OCI-LY7 (cell line): ENCODE results near the gene NME7. TPM values are rescaled to one million over a fixed set of nuclear protein-coding genes. Genes with fewer than 3 reads are reported as not detected.

Experiments
- BruUV-seq: library from RNA; stranded (reverse); fragments of 400-500 nt; replicated peaks from 2 replicates; lab custom pipeline; 2021; lab: Mats Ljungman, UMichigan
- CTCF ChIA-PET: fragments of 300-600 bp; sonication (Branson Sonifier 250); formaldehyde crosslinking; loops from one replicate; lab custom pipeline; 2022; ENCODE audit warnings: antibody characterized with exemption; ENCODE audit not compliant: unreplicated experiment; lab: Charles Lee
- POLR2A ChIA-PET: fragments of 300-600 bp; sonication (Branson Sonifier 250); formaldehyde crosslinking; loops from one replicate; lab custom pipeline; 2022; ENCODE audit warnings: antibody characterized with exemption; lab: Charles Lee
- DNase-seq: peaks from one replicate; pipeline ENCODE4 v3.0.0-alpha.2; 2015; ENCODE audit warnings: low spot score
- H2AFZ ChIP-seq: fragments of 200-600 bp; sonication (generic), shearing (Covaris generic); 2 replicates; pipeline ENCODE4 v1.6.1; 2014; ENCODE audit warnings: mild to moderate bottlenecking, antibody characterized with exemption, low read length, moderate library complexity
- H3K27ac ChIP-seq: fragments of 200-600 bp; sonication (generic); 2 replicates; pipeline ENCODE4 v1.5.1; 2014; ENCODE audit warnings: mixed run types, low read depth, mild to moderate bottlenecking, moderate library complexity, low read length, inconsistent platforms; ENCODE audit not compliant: poor library complexity, severe bottlenecking
- H3K36me3 ChIP-seq: fragments of 200-600 bp; sonication (generic); 2 replicates; pipeline ENCODE4 v1.6.1; 2014; ENCODE audit warnings: mild to moderate bottlenecking, antibody characterized with exemption, low read length, moderate library complexity, mixed read lengths; ENCODE audit not compliant: insufficient read depth
- H3K4me1 ChIP-seq: fragments of 200-600 bp; sonication (generic); 2 replicates; pipeline ENCODE4 v1.5.1; 2014; ENCODE audit warnings: mild to moderate bottlenecking, low read length; ENCODE audit not compliant: insufficient read depth, poor library complexity, severe bottlenecking
- H3K4me2 ChIP-seq: fragments of 200-600 bp; sonication (generic); 2 replicates; pipeline ENCODE4 v1.6.1; 2014; ENCODE audit warnings: mild to moderate bottlenecking, low read length
- H3K4me3 ChIP-seq: fragments of 200-600 bp; sonication (generic); 2 replicates; pipeline ENCODE4 v1.5.1; 2014; ENCODE audit warnings: mild to moderate bottlenecking, low read depth, low read length; ENCODE audit not compliant: poor library complexity, severe bottlenecking
- H3K79me2 ChIP-seq: fragments of 200-600 bp; sonication (generic); 2 replicates; pipeline ENCODE4 v1.6.1; 2016; ENCODE audit warnings: low read depth, mild to moderate bottlenecking, low read length, moderate library complexity, mixed read lengths; ENCODE audit not compliant: insufficient read depth
- H3K9me2 ChIP-seq: fragments of 200-600 bp; sonication (generic); 2 replicates; pipeline ENCODE4 v1.6.1; 2016; ENCODE audit warnings: mild to moderate bottlenecking, low read length, mixed read lengths; ENCODE audit not compliant: insufficient read depth
- H3K9me3 ChIP-seq: fragments of 200-600 bp; sonication (generic); 2 replicates; pipeline ENCODE4 v1.6.1; 2014; ENCODE audit warnings: mild to moderate bottlenecking, mixed run types, low read length, mixed read lengths
- H4K20me1 ChIP-seq: fragments of 200-600 bp; sonication (generic); 2 replicates; pipeline ENCODE4 v1.6.1; 2014; ENCODE audit warnings: mild to moderate bottlenecking, antibody characterized with exemption, low read length, moderate library complexity, mixed read lengths; ENCODE audit not compliant: insufficient read depth
- CTCF ChIP-seq: fragments of 200-600 bp; sonication (generic); conservative IDR thresholded peaks from 2 replicates; pipeline ENCODE4 v1.5.1; 2014; ENCODE audit warnings: mild to moderate bottlenecking, antibody characterized with exemption, low read length, moderate library complexity, mixed read lengths
- EZH2phosphoT487 ChIP-seq: fragments of 200-600 bp; sonication (generic); IDR thresholded peaks from 2 replicates; pipeline ENCODE4 v1.6.1; 2018; ENCODE audit warnings: low read depth, borderline replicate concordance, mild to moderate bottlenecking, mixed run types, antibody characterized with exemption, low read length, moderate library complexity, mixed read lengths
- intact Hi-C: fragments of 100-400 bp; cut with micrococcal nuclease; formaldehyde crosslinking; loops from one replicate; pipeline ENCODE4 v1.10.0; 2022; ENCODE audit not compliant: unreplicated experiment
- total RNA-seq, 2 experiments: library from RNA; depleted of rRNA in 1 of 2; stranded (reverse); fragments of >200 nt in 1 of 2; shearing (Covaris generic) in 1 of 2; gene quantifications; 2 replicates each; pipeline ENCODE4 v1.2.3, GENCODE V29; 2014 to 2022

Gene NME7
- total RNA-seq, 2 experiments from 2014 or later, result 9.3 to 17.0 TPM

- no peak overlapping the region for H3K4me3 ChIP-seq
- no peaks in the 10 kb centered on the region for H3K9me2 ChIP-seq
- CTCF ChIA-PET, result no interaction called here
- H3K9me3 ChIP-seq, result no peaks in the 10 kb centered on the region
- intact Hi-C loops, result no loop called here
- BruUV-seq, result no TSS peak
- no peak overlapping the region for H3K27ac ChIP-seq
- no peaks in the 10 kb centered on the region for H3K36me3 ChIP-seq
- H4K20me1 ChIP-seq, result no peaks in the 10 kb centered on the region
- no peak overlapping the region for H2AFZ ChIP-seq
- H3K4me2 ChIP-seq, result no peak overlapping the region
- H3K4me1 ChIP-seq, result no peaks in the 10 kb centered on the region
- POLR2A ChIA-PET, result no interaction called here
- TF ChIP-seq CTCF (no peak), EZH2phosphoT487 (no peak)
- no peak for DNase-seq
- no peaks in the 10 kb centered on the region for H3K79me2 ChIP-seq
Observed at GRCh38 chr1:169300854-169301253, 66.7 kb downstream of the NME7 start.

- Histone ChIP-seq H2AFZ (no peak overlapping the region), H4K20me1 (no peaks in the 10 kb centered on the region), H3K4me1 (no peaks in the 10 kb centered on the region), H3K9me2 (no peaks in the 10 kb centered on the region), H3K4me3 (no peak overlapping the region), H3K4me2 (no peak overlapping the region), H3K79me2 (no peaks in the 10 kb centered on the region), H3K36me3 (no peaks in the 10 kb centered on the region), H3K27ac (no peak overlapping the region), H3K9me3 (no peaks in the 10 kb centered on the region)
- intact Hi-C loops, result no loop called here
- BruUV-seq, result no TSS peak
- POLR2A ChIA-PET, result interaction anchor here (0.6 kb wide), 1 partner anchor 496 kb away, joined by 4 read pairs; no protein-coding TSS in a partner anchor
- TF ChIP-seq EZH2phosphoT487 (no peak), CTCF (no peak)
- CTCF ChIA-PET, result no interaction called here
- no peak for DNase-seq
Observed at GRCh38 chr1:169298441-169298840, 69.2 kb downstream of the NME7 start.

- TF ChIP-seq EZH2phosphoT487 (no peak), CTCF (no peak)
- Histone ChIP-seq H3K27ac (no peak overlapping the region), H3K4me1 (no peaks in the 10 kb centered on the region), H3K36me3 (no peaks in the 10 kb centered on the region), H4K20me1 (no peaks in the 10 kb centered on the region), H3K9me3 (no peaks in the 10 kb centered on the region), H3K79me2 (no peaks in the 10 kb centered on the region), H2AFZ (no peak overlapping the region), H3K9me2 (no peaks in the 10 kb centered on the region), H3K4me2 (no peak overlapping the region), H3K4me3 (no peak overlapping the region)
- DNase-seq, result no peak
- BruUV-seq, result no TSS peak
- CTCF ChIA-PET, result no interaction called here
- intact Hi-C loops, result no loop called here
- POLR2A ChIA-PET, result interaction anchor here (0.6 kb wide), 1 partner anchor 564 kb away, joined by 3 read pairs; no protein-coding TSS in a partner anchor
Observed at GRCh38 chr1:169295846-169296245, 71.8 kb downstream of the NME7 start.
